Measurements from ENCODE around the gene HSD17B3. TPM values are rescaled to one million over a fixed set of nuclear protein-coding genes. Genes with fewer than 3 reads are reported as not detected.

The HSD17B3 gene
- polyA plus RNA-seq, 1 donor (not counting 4 experiments of a cell fraction or from before 2014, with no cell fraction given), result 0.17 TPM

DNA sequence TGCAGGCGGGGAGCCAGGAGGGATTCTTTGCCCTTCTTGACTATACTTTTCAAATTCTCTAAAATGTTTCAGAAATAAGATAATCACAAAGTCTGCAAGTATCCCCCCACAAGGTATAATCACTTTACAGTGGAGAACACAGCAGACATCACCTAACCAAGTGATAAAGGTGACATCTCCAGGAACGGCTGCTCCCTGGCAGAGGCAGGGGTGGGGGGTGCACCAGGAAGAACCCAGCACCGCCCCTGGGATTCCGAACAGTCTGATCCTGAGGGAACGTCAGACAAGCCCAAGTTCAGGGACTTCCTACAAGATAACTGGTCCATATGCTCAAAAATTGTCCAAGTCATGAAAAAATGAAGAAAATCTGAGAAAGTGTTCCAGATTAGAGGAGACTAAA, 85.4 kb downstream of the HSD17B3 start:
- no peaks in the 10 kb centered on the region for H3K79me2 ChIP-seq (ENCODE audit: control insufficient read depth, insufficient read depth, low read length)

DNA sequence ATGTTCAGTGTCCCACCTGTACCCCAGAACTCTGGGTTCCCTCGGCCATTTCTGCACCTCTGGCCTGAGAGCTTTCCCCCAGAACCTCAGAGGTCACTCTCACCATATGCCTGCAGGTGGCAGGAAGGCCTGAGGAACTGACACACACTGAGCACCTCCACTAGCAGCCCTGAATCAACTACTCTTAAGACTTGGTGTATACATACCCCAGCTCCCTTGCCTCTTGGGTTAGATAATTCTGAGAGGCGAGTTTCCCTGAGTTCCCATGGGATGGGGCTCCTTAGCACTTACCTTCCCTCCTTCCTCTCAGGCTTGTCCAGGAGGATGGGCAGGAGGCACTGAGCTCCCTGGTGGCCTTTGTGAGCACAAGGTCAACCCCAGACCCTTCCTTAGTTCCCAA, 86.1 kb downstream of the HSD17B3 start:
- no peak overlapping the region for H2AFZ ChIP-seq (ENCODE audit: control insufficient read depth, low read length)
- no peak for FAIRE-seq
- no peak overlapping the region for H3K27ac ChIP-seq (ENCODE audit: control insufficient read depth, insufficient read depth, low read length)
- no peaks in the 10 kb centered on the region for H3K36me3 ChIP-seq (ENCODE audit: control insufficient read depth in 2 of 2, extremely low read depth in 1 of 2, insufficient read depth in 2 of 2, low read length in 2 of 2)
- no peaks in the 10 kb centered on the region for H4K20me1 ChIP-seq (ENCODE audit: control insufficient read depth, extremely low read depth, insufficient read depth, low read length)
- peaks cover 3% of the 10 kb centered on the region for H3K4me1 ChIP-seq (ENCODE audit: control insufficient read depth, extremely low read depth, insufficient read depth, low read length)
- H3K79me2 ChIP-seq (ENCODE audit: control insufficient read depth, insufficient read depth, low read length), result no peaks in the 10 kb centered on the region
- H3K9ac ChIP-seq (ENCODE audit: control insufficient read depth, extremely low read depth, insufficient read depth, low read length), result no peak overlapping the region
- no peaks in the 10 kb centered on the region for H3K9me1 ChIP-seq (ENCODE audit: control insufficient read depth, extremely low read depth, insufficient read depth, low read length)
- no peak overlapping the region for H3K4me2 ChIP-seq (ENCODE audit: control insufficient read depth, extremely low read depth, insufficient read depth, low read depth, low read length)
- DNase-seq (ENCODE audit: low read depth, low spot score), result no peak
- H3K27me3 ChIP-seq (ENCODE audit: control insufficient read depth, extremely low read depth, insufficient read depth, low read length), result peaks cover 63% of the 10 kb centered on the region
- TF ChIP-seq, protein P1, sequence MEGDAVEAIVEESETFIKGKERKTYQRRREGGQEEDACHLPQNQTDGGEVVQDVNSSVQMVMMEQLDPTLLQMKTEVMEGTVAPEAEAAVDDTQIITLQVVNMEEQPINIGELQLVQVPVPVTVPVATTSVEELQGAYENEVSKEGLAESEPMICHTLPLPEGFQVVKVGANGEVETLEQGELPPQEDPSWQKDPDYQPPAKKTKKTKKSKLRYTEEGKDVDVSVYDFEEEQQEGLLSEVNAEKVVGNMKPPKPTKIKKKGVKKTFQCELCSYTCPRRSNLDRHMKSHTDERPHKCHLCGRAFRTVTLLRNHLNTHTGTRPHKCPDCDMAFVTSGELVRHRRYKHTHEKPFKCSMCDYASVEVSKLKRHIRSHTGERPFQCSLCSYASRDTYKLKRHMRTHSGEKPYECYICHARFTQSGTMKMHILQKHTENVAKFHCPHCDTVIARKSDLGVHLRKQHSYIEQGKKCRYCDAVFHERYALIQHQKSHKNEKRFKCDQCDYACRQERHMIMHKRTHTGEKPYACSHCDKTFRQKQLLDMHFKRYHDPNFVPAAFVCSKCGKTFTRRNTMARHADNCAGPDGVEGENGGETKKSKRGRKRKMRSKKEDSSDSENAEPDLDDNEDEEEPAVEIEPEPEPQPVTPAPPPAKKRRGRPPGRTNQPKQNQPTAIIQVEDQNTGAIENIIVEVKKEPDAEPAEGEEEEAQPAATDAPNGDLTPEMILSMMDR (optimal IDR thresholded peaks at IDR 0.05 in 1 of 3, IDR thresholded peaks at IDR 0.05 in 1 of 3, conservative IDR thresholded peaks at IDR 0.05 in 1 of 3; ENCODE audit: extremely low read depth in 1 of 3, insufficient read depth in 2 of 3, low read length in 3 of 3), result no peak
- TF ChIP-seq EZH2 (IDR thresholded peaks at IDR 0.05; ENCODE audit: low read length), result no peak
- no peaks in the 10 kb centered on the region for H3K9me3 ChIP-seq (ENCODE audit: control insufficient read depth, low read depth, low read length)
- H3K4me3 ChIP-seq (ENCODE audit: control insufficient read depth in 2 of 3, extremely low read depth in 1 of 3, insufficient read depth in 2 of 3, low read depth in 1 of 3, low read length in 3 of 3), result no peak overlapping the region
- dilution Hi-C loops (cut with MboI; ENCODE audit: extremely low pct_ligation_motif_present, low sequenced_read_pairs), result no loop called here

More for the DNA sequence above, 85.4 kb downstream of the HSD17B3 start:
- no peaks in the 10 kb centered on the region for H4K20me1 ChIP-seq (ENCODE audit: control insufficient read depth, extremely low read depth, insufficient read depth, low read length)
- no peak for DNase-seq (ENCODE audit: low read depth, low spot score)
- no peaks in the 10 kb centered on the region for H3K9me1 ChIP-seq (ENCODE audit: control insufficient read depth, extremely low read depth, insufficient read depth, low read length)
- peaks cover 3% of the 10 kb centered on the region for H3K4me1 ChIP-seq (ENCODE audit: control insufficient read depth, extremely low read depth, insufficient read depth, low read length)
- H2AFZ ChIP-seq (ENCODE audit: control insufficient read depth, low read length), result no peak overlapping the region
- peaks cover 57% of the 10 kb centered on the region for H3K27me3 ChIP-seq (ENCODE audit: control insufficient read depth, extremely low read depth, insufficient read depth, low read length)
- FAIRE-seq, result no peak
- H3K9me3 ChIP-seq (ENCODE audit: control insufficient read depth, low read depth, low read length), result no peaks in the 10 kb centered on the region
- H3K9ac ChIP-seq (ENCODE audit: control insufficient read depth, extremely low read depth, insufficient read depth, low read length), result no peak overlapping the region
- H3K4me3 ChIP-seq (ENCODE audit: control insufficient read depth in 2 of 3, extremely low read depth in 1 of 3, insufficient read depth in 2 of 3, low read depth in 1 of 3, low read length in 3 of 3), result no peak overlapping the region
- no peaks in the 10 kb centered on the region for H3K36me3 ChIP-seq (ENCODE audit: control insufficient read depth in 2 of 2, extremely low read depth in 1 of 2, insufficient read depth in 2 of 2, low read length in 2 of 2)
- no peak for TF ChIP-seq EZH2 (IDR thresholded peaks at IDR 0.05; ENCODE audit: low read length)
- TF ChIP-seq, protein P1 (optimal IDR thresholded peaks at IDR 0.05 in 1 of 3, IDR thresholded peaks at IDR 0.05 in 1 of 3, conservative IDR thresholded peaks at IDR 0.05 in 1 of 3; ENCODE audit: extremely low read depth in 1 of 3, insufficient read depth in 2 of 3, low read length in 3 of 3), result no peak
- no peak overlapping the region for H3K4me2 ChIP-seq (ENCODE audit: control insufficient read depth, extremely low read depth, insufficient read depth, low read depth, low read length)
- dilution Hi-C loops (cut with MboI; ENCODE audit: extremely low pct_ligation_motif_present, low sequenced_read_pairs), result no loop called here
- H3K27ac ChIP-seq (ENCODE audit: control insufficient read depth, insufficient read depth, low read length), result no peak overlapping the region
